ES-I3 (cell line): ENCODE data around the gene ASCL5.

Source experiments
- H3K36me3 ChIP-seq: 2 replicates; pipeline ENCODE4 v1.6.1; 2013; ENCODE audit warnings: mild to moderate bottlenecking, low read length, control low read depth, moderate library complexity; ENCODE audit not compliant: insufficient read depth
- H3K4me1 ChIP-seq: 2 replicates; pipeline ENCODE4 v1.6.1; 2013; ENCODE audit warnings: mild to moderate bottlenecking, control low read depth, low read length; ENCODE audit not compliant: insufficient read depth
- H3K9ac ChIP-seq: 2 replicates; pipeline ENCODE4 v1.6.1; 2013; ENCODE audit warnings: low read depth, mild to moderate bottlenecking, low read length, moderate library complexity
- H3K9me3 ChIP-seq: 2 replicates; pipeline ENCODE4 v1.6.1; 2013; ENCODE audit warnings: mild to moderate bottlenecking, low read length, moderate library complexity; ENCODE audit not compliant: control insufficient read depth, insufficient read depth

ASCL5 gene

GRCh38 chr1:201084295-201084694, 42.7 kb downstream of the ASCL5 start:
- no peaks in the 10 kb centered on the region for H3K36me3 ChIP-seq
- H3K9me3 ChIP-seq = no peaks in the 10 kb centered on the region
- H3K9ac ChIP-seq = no peak overlapping the region
- H3K4me1 ChIP-seq = no peaks in the 10 kb centered on the region

DNA sequence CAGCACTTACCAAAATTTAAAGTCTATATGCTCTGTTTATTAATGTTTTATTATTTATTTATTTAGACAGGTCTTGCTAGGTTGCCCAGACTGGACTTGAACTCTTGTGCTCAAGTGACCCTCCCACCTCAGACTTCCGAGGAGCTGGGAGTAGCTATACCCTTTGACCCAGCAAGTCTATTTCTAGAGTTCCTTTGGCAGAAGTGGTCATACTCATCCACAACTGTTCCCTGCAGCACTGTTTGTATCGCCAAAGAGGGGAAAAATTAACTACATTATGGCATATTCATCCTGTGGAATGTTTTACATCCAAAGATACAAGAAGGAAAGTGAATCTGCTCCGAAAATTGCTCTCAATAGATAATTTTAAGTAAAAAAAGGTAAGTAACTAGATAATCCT, 43.2 kb downstream of the ASCL5 start:
- Histone ChIP-seq H3K9me3 (no peaks in the 10 kb centered on the region), H3K9ac (no peak overlapping the region), H3K36me3 (no peaks in the 10 kb centered on the region), H3K4me1 (no peaks in the 10 kb centered on the region)

GRCh38 chr1:201080135-201080534, 46.8 kb downstream of the ASCL5 start:
- Histone ChIP-seq H3K4me1 (no peaks in the 10 kb centered on the region), H3K36me3 (no peaks in the 10 kb centered on the region), H3K9ac (no peak overlapping the region), H3K9me3 (no peaks in the 10 kb centered on the region)

- no peaks in the 10 kb centered on the region for H3K9me3 ChIP-seq
- no peak overlapping the region for H3K9ac ChIP-seq
- H3K4me1 ChIP-seq = no peaks in the 10 kb centered on the region
- H3K36me3 ChIP-seq = no peaks in the 10 kb centered on the region
Measured at GRCh38 chr1:201077736-201078135, 49.2 kb downstream of the ASCL5 start.

GRCh38 chr1:201077116-201077515, 49.9 kb downstream of the ASCL5 start:
- Histone ChIP-seq H3K36me3 (no peaks in the 10 kb centered on the region), H3K4me1 (no peaks in the 10 kb centered on the region), H3K9me3 (no peaks in the 10 kb centered on the region), H3K9ac (no peak overlapping the region)

GRCh38 chr1:201076092-201076491, 50.9 kb downstream of the ASCL5 start:
- H3K9me3 ChIP-seq = no peaks in the 10 kb centered on the region
- H3K9ac ChIP-seq = no peak overlapping the region
- H3K36me3 ChIP-seq = no peaks in the 10 kb centered on the region
- H3K4me1 ChIP-seq = no peaks in the 10 kb centered on the region

DNA sequence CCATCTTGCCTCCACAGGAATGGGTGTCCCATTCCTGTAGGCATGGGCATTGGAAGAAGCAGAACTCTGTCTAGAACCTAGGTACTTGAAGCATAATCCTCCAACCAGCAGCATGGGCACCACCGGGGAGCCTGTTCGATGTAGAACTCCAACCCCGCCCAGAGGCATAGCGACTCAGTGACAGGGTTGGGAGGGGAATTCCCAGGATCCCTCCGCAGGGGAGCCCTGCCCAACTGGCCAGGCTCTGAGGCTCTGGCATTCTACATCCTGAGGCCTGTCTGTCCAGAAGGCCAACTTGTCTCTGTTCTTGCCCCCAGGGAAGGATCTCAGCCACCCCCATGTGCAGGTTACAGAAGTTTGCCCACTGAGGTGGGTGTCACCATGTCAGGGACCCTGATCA, 53.0 kb downstream of the ASCL5 start:
- H3K9me3 ChIP-seq = no peaks in the 10 kb centered on the region
- H3K4me1 ChIP-seq = no peaks in the 10 kb centered on the region
- no peak overlapping the region for H3K9ac ChIP-seq
- no peaks in the 10 kb centered on the region for H3K36me3 ChIP-seq

GRCh38 chr1:201072922-201073321, 54.1 kb downstream of the ASCL5 start:
- no peak overlapping the region for H3K9ac ChIP-seq
- no peaks in the 10 kb centered on the region for H3K36me3 ChIP-seq
- no peaks in the 10 kb centered on the region for H3K9me3 ChIP-seq
- no peaks in the 10 kb centered on the region for H3K4me1 ChIP-seq

GRCh38 chr1:201072149-201072548, 54.8 kb downstream of the ASCL5 start:
- Histone ChIP-seq H3K36me3 (no peaks in the 10 kb centered on the region), H3K4me1 (no peaks in the 10 kb centered on the region), H3K9ac (no peak overlapping the region), H3K9me3 (no peaks in the 10 kb centered on the region)

- H3K9ac ChIP-seq = no peak overlapping the region
- no peaks in the 10 kb centered on the region for H3K36me3 ChIP-seq
Measured at GRCh38 chr1:201069636-201070035, 57.3 kb downstream of the ASCL5 start.

GRCh38 chr1:201068976-201069375, 58.0 kb downstream of the ASCL5 start:
- H3K36me3 ChIP-seq = no peaks in the 10 kb centered on the region
- no peaks in the 10 kb centered on the region for H3K4me1 ChIP-seq
- H3K9me3 ChIP-seq = no peaks in the 10 kb centered on the region
- H3K9ac ChIP-seq = no peak overlapping the region

More at GRCh38 chr1:201069636-201070035, 57.3 kb downstream of the ASCL5 start:
- H3K9me3 ChIP-seq = no peaks in the 10 kb centered on the region
- H3K4me1 ChIP-seq = no peaks in the 10 kb centered on the region

DNA sequence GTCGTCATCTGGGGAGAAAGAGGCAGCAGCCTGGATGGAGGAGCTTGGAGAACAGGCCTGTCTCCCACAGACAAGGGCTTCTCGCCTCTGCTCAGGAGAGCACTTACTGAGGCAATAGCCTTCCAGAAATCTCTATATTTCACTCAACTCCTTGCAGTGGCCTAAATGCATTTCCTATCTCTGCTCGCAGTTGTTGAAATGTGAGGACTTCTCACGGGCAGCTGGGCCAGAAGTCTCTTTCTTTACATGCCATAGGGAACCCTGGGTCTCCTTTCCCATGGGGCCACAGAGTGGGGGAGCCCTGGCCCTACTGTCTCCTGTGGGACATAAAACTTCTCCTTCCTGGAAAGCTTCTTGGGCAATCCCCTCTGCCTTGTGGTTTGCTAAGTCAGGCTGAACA, 60.0 kb downstream of the ASCL5 start:
- peaks cover 9% of the 10 kb centered on the region; the same call in 1 of the 2 replicates for H3K4me1 ChIP-seq

GRCh38 chr1:201065686-201066085, 61.3 kb downstream of the ASCL5 start:
- peaks cover 12% of the 10 kb centered on the region; the same call in 1 of the 2 replicates for H3K4me1 ChIP-seq
- no peaks in the 10 kb centered on the region for H3K9me3 ChIP-seq
- no peak overlapping the region for H3K9ac ChIP-seq
- H3K36me3 ChIP-seq = no peaks in the 10 kb centered on the region

More for the DNA sequence above, 60.0 kb downstream of the ASCL5 start:
- Histone ChIP-seq H3K36me3 (no peaks in the 10 kb centered on the region), H3K9ac (no peak overlapping the region), H3K9me3 (no peaks in the 10 kb centered on the region)

DNA sequence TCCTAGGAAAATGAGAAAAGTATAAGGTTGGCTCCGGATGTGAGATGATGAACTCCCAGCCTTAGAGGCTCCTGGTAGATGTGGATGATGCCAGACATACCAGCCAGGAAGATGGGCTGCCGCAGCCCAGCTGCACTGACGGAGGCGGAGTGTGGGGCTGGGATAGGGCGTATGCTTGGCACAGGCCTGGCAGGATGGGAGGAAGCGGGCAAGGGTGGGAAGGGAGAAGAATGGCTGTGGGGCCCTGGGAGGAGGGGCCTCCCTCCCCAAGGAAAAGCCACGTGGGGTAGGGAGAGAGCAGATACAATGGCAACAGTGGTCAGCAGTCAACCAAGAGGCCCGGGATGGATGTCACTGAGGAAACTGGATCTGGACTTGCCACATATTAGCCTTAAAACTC, 62.2 kb downstream of the ASCL5 start:
- Histone ChIP-seq H3K9ac (no peak overlapping the region), H3K4me1 (peaks cover 13% of the 10 kb centered on the region; the same call in 1 of the 2 replicates), H3K9me3 (no peaks in the 10 kb centered on the region), H3K36me3 (no peaks in the 10 kb centered on the region)
